IPS-20b (cell line): ENCODE measurements around the gene GRB2.
A peak's percentile ranks its signal among the peaks of the same experiment; 100 is the strongest.
"Not testable (repeated sequence)": the region's sequence is repeated elsewhere in the genome, so short reads cannot be mapped to it uniquely, and the experiment has no call there.

Experiments
- H3K27ac ChIP-seq: one replicate; pipeline ENCODE4 v1.5.1; 2013; ENCODE audit warnings: low read length
- H3K27me3 ChIP-seq: 2 replicates; pipeline ENCODE4 v1.6.1; 2013; ENCODE audit warnings: mild to moderate bottlenecking, low read length, inconsistent platforms; ENCODE audit not compliant: insufficient read depth
- H3K36me3 ChIP-seq: 2 replicates; pipeline ENCODE4 v1.6.1; 2013; ENCODE audit warnings: low read depth, mild to moderate bottlenecking, inconsistent platforms, low read length, moderate library complexity; ENCODE audit not compliant: insufficient read depth
- H3K4me1 ChIP-seq: 2 replicates; pipeline ENCODE4 v1.6.1; 2013; ENCODE audit warnings: mild to moderate bottlenecking, control low read depth, inconsistent platforms, low read length, moderate library complexity; ENCODE audit not compliant: insufficient read depth
- H3K4me3 ChIP-seq: 2 replicates; pipeline ENCODE4 v1.5.1; 2013; ENCODE audit warnings: mild to moderate bottlenecking, low read length, inconsistent platforms
- H3K9ac ChIP-seq: 2 replicates; pipeline ENCODE4 v1.6.1; 2013; ENCODE audit warnings: low read depth, mild to moderate bottlenecking, inconsistent platforms, low read length, moderate library complexity
- H3K9me3 ChIP-seq: 2 replicates; pipeline ENCODE4 v1.6.1; 2013; ENCODE audit warnings: mild to moderate bottlenecking, low read depth, low read length, inconsistent platforms; ENCODE audit not compliant: insufficient read depth

Gene GRB2

DNA sequence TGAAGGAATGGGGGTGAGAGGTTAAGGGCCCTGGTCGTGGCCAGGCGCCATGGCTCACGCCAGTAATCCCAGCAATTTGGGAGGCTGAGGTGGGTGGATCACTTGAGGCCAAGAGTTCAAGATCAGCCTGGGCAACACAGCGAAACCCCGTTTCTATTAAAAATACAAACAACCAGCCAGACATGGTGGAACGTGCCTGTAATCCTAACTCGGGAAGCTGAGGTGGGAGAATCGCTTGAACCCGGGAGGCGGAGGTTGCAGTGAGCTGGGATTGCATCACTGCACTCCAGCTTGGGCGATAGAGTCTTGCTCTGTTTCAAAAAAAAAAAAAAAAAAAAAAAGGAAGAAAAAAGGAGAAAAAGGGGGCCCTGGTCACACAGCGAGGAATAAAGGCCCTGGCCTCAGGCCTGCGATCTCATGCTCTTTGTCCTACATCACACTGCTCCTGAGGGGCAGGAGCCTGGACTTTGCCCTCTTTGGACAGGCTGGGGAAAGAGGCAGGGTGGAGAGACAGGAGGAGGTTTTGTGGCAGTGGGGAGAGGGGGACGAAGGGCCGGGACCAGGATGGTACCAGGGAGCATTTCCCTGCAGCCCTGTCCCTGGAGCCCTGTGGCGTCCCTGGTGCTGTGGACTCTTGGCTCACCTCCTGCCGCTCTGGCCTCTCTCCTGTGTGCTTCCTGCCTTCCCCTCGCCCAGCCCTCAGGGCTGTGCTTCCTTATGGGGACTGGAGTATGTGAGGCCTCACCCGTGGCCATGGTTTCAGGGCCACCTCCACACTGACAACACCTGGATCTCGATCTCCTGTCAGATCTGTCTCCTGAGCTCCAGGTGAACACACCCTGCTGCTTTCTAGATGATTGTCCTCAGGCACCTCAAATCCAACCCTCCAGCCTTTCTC, 96.5 kb downstream of the GRB2 start:
- Histone ChIP-seq H3K9me3 (no peaks in the 10 kb centered on the region), H3K27me3 (no peaks in the 10 kb centered on the region), H3K4me3 (no peak overlapping the region), H3K27ac (no peak overlapping the region), H3K9ac (no peak overlapping the region), H3K4me1 (no peaks in the 10 kb centered on the region), H3K36me3 (no peaks in the 10 kb centered on the region)

DNA sequence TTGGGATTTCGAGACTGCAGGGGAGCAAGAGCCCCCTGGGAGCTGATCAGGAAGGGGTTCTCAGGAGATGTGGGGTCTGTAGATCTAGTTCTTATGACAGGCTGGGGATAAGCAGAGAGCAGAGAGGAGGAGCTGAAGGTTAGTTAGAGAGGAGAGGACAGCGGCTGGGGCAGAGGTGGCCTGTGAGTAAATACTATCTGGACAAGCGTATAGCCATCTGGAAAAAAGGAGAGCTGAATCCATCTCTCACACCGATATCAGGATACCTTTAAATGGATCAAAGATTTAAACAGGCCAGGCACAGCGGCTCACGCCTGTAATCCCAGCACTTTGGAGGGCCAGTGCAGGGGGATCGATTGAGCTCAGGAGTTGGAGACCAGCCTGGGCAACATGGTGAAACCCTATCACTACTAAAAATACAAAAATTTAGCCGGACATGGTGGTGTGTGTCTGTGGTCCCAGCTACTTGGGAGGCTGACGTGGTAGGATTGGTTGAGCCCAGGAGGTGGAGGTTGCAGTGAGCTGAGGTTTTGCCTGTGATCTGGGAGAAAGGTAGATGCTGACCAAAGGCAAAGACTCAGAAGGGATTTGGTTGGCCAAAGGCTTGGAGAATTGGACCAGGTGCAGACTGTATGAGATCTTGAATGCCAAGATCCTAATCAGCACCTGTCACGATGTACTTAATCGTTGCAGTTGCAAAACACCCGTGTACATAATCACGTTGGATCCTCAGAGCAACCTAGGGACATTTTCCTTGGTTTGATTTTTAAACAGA, 97.3 kb downstream of the GRB2 start:
- H3K4me3 ChIP-seq = no peak overlapping the region
- no peak overlapping the region for H3K27ac ChIP-seq
- no peaks in the 10 kb centered on the region for H3K4me1 ChIP-seq

DNA sequence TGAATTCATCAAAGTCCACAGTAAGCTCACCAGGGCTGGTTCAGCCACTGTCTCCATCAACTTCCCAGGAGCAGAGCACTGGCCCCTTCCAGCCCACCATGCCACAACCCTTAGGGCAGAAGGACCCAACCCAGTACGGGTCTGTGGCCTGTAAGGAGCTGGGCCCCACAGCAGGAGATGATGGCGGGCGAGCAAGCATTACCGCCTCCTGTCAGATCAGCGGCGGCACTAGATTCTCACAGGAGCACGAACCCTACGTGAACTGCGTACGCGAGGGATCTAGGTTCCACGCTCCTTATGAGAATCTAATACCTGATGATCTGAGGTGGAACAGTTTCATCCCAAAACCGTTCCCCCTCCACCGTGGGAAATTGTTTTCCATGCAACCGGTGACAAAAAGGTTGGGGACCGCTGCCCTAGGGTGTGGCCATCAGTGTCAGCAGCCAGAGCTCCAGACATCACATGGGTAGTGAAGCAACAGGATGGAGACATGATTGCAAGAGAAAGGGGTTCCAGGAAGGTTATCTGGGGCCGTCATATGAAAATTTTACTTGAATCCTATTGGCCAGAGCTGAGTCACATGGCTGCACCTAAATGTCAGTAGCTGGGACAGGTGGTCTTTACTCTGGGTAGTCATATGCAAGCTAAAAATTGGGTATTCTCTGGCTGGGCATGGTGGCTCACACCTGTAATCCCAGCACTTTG, 103.8 kb downstream of the GRB2 start:
- Histone ChIP-seq H3K27ac (no peak overlapping the region), H3K4me1 (no peaks in the 10 kb centered on the region), H3K27me3 (no peaks in the 10 kb centered on the region), H3K36me3 (no peaks in the 10 kb centered on the region), H3K4me3 (no peak overlapping the region), H3K9ac (no peak overlapping the region), H3K9me3 (no peaks in the 10 kb centered on the region)

More for the DNA sequence above, 97.3 kb downstream of the GRB2 start:
- Histone ChIP-seq H3K36me3 (no peaks in the 10 kb centered on the region), H3K9me3 (no peaks in the 10 kb centered on the region), H3K27me3 (no peaks in the 10 kb centered on the region), H3K9ac (no peak overlapping the region)

DNA sequence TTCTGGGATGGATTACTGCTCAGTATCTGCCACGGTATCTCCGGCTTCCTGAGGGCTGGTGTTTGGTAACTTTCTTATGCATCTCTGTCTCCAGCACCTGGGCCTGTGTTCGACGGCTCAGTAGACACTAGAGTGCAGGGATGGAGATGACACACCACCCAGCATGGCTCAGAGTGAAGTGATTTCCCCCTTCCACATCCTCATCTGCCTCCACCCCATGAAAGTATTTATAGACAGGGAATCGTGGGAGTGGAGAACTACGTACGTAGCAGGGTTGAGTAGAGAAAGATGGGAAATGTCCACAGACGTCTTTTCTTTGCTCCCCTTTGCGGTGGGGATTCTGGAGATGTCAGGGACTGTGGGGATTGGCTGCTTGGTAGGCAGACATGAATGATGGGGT, 104.4 kb downstream of the GRB2 start:
- Histone ChIP-seq H3K4me1 (no peaks in the 10 kb centered on the region), H3K9ac (no peak overlapping the region), H3K27me3 (no peaks in the 10 kb centered on the region), H3K36me3 (no peaks in the 10 kb centered on the region), H3K4me3 (no peak overlapping the region), H3K27ac (no peak overlapping the region), H3K9me3 (no peaks in the 10 kb centered on the region)

DNA sequence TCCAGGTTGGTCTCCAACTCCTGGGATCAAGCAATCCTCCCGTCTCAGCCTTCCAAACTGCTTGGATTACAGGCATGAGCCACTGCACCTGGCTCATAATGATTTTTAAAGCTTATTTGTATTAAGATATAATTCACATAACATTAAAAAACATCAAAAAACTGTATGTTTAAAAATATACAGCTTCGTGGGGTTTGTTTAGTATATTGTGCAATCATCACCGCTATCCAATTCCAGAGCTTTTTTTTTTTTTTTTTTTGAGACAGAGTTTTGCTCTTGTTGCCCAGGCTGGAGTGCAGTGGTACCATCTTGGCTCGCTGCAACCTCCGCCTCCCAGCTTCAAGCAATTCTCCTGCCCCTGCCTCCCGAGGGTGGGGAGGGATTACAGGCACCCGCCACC, 105.2 kb downstream of the GRB2 start:
- no peaks in the 10 kb centered on the region for H3K36me3 ChIP-seq
- no peak overlapping the region for H3K4me3 ChIP-seq
- no peak overlapping the region for H3K9ac ChIP-seq
- H3K27me3 ChIP-seq = no peaks in the 10 kb centered on the region
- H3K27ac ChIP-seq = no peak overlapping the region
- no peaks in the 10 kb centered on the region for H3K9me3 ChIP-seq
- no peaks in the 10 kb centered on the region for H3K4me1 ChIP-seq

DNA sequence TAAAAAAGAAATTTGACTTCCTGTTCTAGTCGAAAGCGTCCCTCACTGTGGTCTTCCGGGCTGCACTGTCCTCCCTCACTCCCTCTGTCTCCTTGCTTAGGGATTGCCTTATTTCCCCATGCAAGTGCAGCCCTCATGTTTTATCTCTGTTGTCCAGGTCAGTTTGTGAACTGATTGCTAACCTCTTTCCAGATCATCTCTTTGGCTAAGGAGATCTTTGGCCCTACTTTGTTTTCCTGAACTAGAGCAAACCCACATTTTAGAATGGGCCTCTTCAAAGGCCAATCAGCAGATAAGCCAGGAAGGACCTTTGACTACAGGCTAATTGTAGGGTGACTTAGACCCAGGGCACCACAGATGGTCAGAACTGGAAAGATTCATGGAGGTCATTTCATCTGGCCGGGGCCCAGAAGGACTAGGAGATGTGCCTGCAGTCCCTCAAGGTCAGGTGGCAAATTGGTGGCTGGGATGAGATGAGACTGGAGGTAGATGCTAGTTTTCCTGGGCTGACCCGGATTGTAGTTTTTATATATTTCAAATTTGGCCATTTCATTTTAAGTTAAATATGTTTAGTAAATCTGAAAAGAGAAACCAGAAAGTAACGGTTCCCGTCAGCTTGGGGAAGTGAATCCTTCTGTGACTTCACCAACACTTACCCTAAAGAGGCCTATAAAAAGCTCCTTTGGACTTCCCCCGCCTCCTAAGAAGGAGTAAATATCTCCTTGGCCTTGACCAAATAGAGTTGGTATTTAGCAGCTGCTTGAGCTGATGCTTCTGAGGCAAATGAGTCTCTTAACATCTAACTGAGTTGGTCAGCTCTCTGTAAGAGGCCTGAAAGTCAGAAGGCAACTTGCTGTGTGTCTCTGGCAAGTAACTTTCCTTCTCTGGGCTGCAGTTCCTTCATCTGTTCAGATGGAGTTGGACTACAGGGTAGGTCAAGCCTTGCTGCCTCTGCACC, 110.0 kb downstream of the GRB2 start:
- H3K4me3 ChIP-seq = no peak overlapping the region
- no peaks in the 10 kb centered on the region for H3K36me3 ChIP-seq
- H3K27ac ChIP-seq = no peak overlapping the region
- no peaks in the 10 kb centered on the region for H3K9me3 ChIP-seq
- no peak overlapping the region for H3K9ac ChIP-seq
- no peaks in the 10 kb centered on the region for H3K27me3 ChIP-seq
- no peaks in the 10 kb centered on the region for H3K4me1 ChIP-seq

DNA sequence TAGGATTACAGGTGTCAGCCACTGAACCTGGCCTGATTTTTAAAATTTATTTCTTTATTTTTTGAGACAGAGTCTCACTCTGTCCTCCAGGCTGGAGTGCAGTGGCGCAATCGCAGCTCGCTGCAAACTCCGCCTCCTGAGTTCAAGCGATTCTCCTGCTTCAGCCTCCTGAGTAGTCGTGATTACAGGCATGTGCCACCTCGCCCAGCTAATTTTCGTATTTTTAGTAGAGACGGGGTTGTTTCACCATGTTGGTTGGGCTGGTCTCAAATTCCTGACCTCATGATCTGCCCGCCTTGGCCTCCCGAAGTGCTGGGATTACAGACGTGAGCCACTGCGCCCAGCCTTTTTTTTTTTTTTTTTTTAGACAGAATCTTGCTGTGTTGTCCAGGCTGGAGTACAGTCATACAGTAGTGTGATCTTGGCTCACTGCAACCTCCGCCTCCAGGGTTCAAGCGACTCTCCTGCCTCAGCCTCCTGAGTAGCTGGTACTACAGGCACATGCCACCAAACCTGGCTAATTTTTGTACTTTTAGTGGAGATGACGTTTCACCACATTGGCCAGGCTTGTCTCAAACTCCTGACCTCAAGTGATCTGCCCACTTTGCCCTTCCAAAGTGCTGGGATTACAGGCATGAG, 112.5 kb downstream of the GRB2 start:
- not testable (repeated sequence) for H3K36me3 ChIP-seq, H3K27ac ChIP-seq, H3K9ac ChIP-seq, H3K4me1 ChIP-seq, H3K9me3 ChIP-seq, H3K4me3 ChIP-seq, H3K27me3 ChIP-seq

DNA sequence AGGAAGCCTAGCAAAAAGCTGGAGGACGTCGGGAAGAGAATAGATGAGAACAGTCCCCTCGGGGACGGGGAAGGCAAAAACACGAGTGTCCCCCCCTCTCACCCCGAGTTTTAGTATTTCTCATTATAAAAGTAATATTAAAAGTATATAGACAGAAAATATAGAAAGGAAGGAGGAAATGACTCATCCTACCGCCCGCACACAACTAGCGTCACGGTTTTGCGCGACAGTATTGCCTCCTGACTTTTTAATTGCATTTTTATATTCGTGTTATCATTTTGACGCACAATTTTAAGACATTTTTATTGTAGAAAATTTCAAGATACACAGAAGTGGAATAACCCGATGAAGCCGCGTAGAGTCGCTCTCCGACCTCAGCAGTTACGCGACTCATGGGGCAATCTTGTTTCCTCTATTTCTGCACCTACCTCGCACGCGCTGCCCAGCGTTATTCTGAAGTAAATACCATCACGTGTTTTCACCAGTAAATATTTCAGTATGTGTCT, 115.6 kb downstream of the GRB2 start:
- no peak overlapping the region for H3K27ac ChIP-seq
- peaks cover 2% of the 10 kb centered on the region; the same call in 1 of the 2 replicates for H3K4me1 ChIP-seq

DNA sequence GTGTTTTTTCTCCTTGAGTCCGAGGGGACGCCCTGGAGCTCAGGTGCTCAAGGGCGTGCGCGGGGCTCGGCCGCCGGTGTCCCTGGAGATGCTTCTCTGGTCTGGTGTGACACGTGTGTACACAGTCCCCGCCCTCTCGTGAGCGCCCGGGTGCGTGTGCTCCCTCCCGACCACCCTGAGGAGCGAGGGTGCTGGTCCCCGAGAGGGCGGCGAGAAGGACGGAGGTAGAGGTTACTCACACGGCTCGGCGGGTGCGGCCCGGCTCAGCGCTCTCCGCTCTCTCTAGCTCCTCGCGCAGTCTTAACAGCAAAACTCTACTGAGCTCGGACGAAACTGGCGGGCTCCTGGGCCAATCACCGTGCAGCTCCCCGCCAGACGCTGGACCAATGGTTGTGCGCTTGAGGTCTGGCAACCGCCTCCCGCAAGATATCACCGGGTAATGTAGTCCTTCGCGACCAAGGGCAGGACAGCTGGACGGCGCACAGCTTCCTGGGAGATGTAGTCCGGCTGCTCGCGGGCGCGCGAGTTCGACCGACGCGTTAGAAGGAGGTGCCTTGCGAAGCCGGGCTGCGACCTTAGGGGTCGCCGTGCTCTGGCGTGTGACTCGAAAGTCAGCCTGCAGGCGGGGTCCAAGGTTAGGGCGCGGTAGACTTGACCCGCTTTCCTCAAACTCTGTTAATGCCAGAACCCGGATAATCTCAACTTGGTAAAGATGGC, 116.2 kb downstream of the GRB2 start, which contains the start of gene SLC25A19:
TSS of gene SLC25A19 (minus strand) at position 319 of the 717 bp plus-strand sequence. CDS start 2,669 bp downstream, outside the sequence.
- Histone ChIP-seq H3K27me3 (no peaks in the 10 kb centered on the region; the same call in 1 of the 2 replicates), H3K4me1 (peaks cover 2% of the 10 kb centered on the region; the same call in 1 of the 2 replicates), H3K9me3 (no peaks in the 10 kb centered on the region), H3K36me3 (peaks cover 18% of the 10 kb centered on the region), H3K9ac (peak within 1 kb of the TSS; percentile 82), H3K27ac (no peak within 1 kb of the TSS), H3K4me3 (peak within 1 kb of the TSS; percentile 94)

More for the DNA sequence above, 115.6 kb downstream of the GRB2 start:
- H3K9ac ChIP-seq = peak overlapping the region; percentile 31; the same call in 1 of the 2 replicates
- no peaks in the 10 kb centered on the region; the same call in 1 of the 2 replicates for H3K27me3 ChIP-seq
- peak overlapping the region; percentile 94 for H3K4me3 ChIP-seq
- peaks cover 18% of the 10 kb centered on the region for H3K36me3 ChIP-seq
- no peaks in the 10 kb centered on the region for H3K9me3 ChIP-seq

DNA sequence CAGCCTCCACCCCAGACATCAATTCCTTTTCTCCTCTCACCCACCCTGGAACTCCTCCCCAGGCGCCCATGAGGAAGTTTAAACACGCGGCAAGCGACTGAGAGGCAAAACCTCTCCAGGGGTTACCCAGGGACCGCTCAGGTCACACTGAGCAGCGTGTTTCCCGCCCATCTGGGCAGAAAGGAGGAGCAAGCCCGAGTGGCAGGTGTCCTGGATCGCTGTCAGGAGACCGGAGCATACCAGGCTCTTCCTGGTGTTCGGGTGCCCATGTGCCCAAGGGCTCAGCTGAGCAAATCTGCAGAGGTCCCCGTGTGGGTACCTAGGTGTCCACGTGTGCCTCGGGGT, 116.7 kb downstream of the GRB2 start:
- H3K9me3 ChIP-seq = no peaks in the 10 kb centered on the region
- H3K4me1 ChIP-seq = peaks cover 2% of the 10 kb centered on the region; the same call in 1 of the 2 replicates
- peak overlapping the region; percentile 94 for H3K4me3 ChIP-seq
- H3K36me3 ChIP-seq = peaks cover 18% of the 10 kb centered on the region
- peak overlapping the region; percentile 82 for H3K9ac ChIP-seq
- H3K27ac ChIP-seq = no peak overlapping the region
- H3K27me3 ChIP-seq = no peaks in the 10 kb centered on the region; the same call in 1 of the 2 replicates
